Esophagus muscularis mucosa (tissue), 4 donors: ENCODE results near the gene RTF2. TPM values are rescaled to one million over a fixed set of nuclear protein-coding genes. Genes with fewer than 3 reads are reported as not detected.

Experiments
- DNase-seq: peaks from one replicate; pipeline ENCODE4 v3.0.0-alpha.2; 2017; ENCODE audit errors: extremely low spot score
- H3K27ac ChIP-seq, 4 donors: fragments of 200-600 bp; sonication (generic); replicated peaks in 1 of 4; 1 replicate in 3 of 4; 2 replicates in 1 of 4; pipeline ENCODE4 v1.5.1; 2016 to 2019; ENCODE audit warnings: mild to moderate bottlenecking in 1 of 4
- H3K27me3 ChIP-seq, 4 donors: fragments of 200-600 bp; sonication (generic); one replicate each; pipeline versions ENCODE4 v1.5.1 to v1.6.0; 2016 to 2019
- H3K36me3 ChIP-seq, 4 donors: fragments of 200-600 bp; sonication (generic); one replicate each; pipeline ENCODE4 v1.5.1; 2016 to 2019
- H3K4me1 ChIP-seq, 4 donors: fragments of 200-600 bp; sonication (generic); one replicate each; pipeline ENCODE4 v1.5.1; 2016 to 2019
- H3K4me3 ChIP-seq, 4 donors: fragments of 200-600 bp; sonication (generic); 1 replicate in 2 of 4; 2 replicates in 2 of 4; pipeline ENCODE4 v1.5.1; 2016 to 2019; ENCODE audit warnings: mild to moderate bottlenecking in 4 of 4, moderate library complexity in 1 of 4
- H3K9me3 ChIP-seq, 4 donors: fragments of 200-600 bp; sonication (generic); 1 replicate in 3 of 4; 2 replicates in 1 of 4; pipeline ENCODE4 v1.5.1; 2016 to 2019
- EP300 ChIP-seq: sonication (generic); formaldehyde crosslinking; IDR thresholded peaks from one replicate; pipeline ENCODE4 v1.6.1; 2017; ENCODE audit warnings: antibody characterized with exemption
- POLR2A ChIP-seq: fragments of 450-650 bp; IDR thresholded peaks from one replicate; pipeline ENCODE4 v1.6.1; 2017; ENCODE audit warnings: antibody characterized with exemption, moderate library complexity, mild to moderate bottlenecking, low read depth
- POLR2AphosphoS5 ChIP-seq, 2 donors: sonication (generic); formaldehyde crosslinking; IDR thresholded peaks; one replicate each; pipeline ENCODE4 v1.6.1; 2017; ENCODE audit warnings: antibody characterized with exemption in 2 of 2
- WGBS: methylation state at CpG from one replicate; pipeline ENCODE4 v1.1.5; 2018; 5-methylcytosine and 5-hydroxymethylcytosine counted together
- intact Hi-C: fragments of 100-400 bp; cut with DNase I; formaldehyde crosslinking; loops from one replicate; pipeline ENCODE4 v1.15.1; 2023
- total RNA-seq, 4 donors: library from RNA; depleted of rRNA; stranded (reverse); fragments of >200 nt; gene quantifications; one replicate each; pipeline versions ENCODE4 v1.1.0 to v1.2.1, GENCODE V29; 2016
- TF ChIP-seq, protein P1 (sequence below), 3 experiments: fragments of 200-600 bp in 2 of 3; fragments of 450-650 bp in 1 of 3; sonication (generic) in 2 of 3; IDR thresholded peaks; one replicate each; pipeline ENCODE4 v1.5.1; 2017 to 2019; ENCODE audit warnings: antibody characterized with exemption in 3 of 3, mild to moderate bottlenecking in 2 of 3, moderate library complexity in 1 of 3

RTF2 gene
- total RNA-seq, 4 donors from 2014 or later: 71.0 to 93.3 (median 78.5) TPM

DNA sequence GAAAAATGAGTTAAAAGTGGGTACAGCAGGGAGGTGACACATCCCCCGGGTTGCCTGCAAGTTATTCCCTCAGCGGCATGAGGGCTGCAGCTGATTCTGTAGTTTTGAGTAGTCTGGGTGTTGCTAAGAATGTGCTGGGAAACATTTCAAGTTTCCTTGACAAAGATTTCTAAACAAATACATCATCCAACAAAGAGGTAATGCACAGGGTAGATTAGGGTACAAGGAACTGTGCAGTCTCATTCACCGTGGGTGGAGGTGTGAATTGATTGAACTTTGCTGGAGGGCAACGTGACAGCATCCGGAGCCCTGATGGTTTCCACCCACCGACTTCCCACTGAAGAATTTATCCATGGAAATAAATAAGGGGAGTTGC is 34.6 kb upstream of the RTF2 start:
- Histone ChIP-seq H3K27me3 (no peaks in the 10 kb centered on the region), H3K9me3 (no peaks in the 10 kb centered on the region), H3K4me1 (peaks cover 6 to 57% (median 43%) of the 10 kb centered on the region in 4 donors), H3K36me3 (no peaks in the 10 kb centered on the region), H3K4me3 (no peak overlapping the region), H3K27ac (peak overlapping the region; percentile 20 to 59 (median 51))
- TF ChIP-seq POLR2AphosphoS5 (IDR thresholded peaks at IDR 0.05) (peak; percentile 27 to 33), EP300 (no peak), POLR2A (no peak)
- TF ChIP-seq, protein P1, sequence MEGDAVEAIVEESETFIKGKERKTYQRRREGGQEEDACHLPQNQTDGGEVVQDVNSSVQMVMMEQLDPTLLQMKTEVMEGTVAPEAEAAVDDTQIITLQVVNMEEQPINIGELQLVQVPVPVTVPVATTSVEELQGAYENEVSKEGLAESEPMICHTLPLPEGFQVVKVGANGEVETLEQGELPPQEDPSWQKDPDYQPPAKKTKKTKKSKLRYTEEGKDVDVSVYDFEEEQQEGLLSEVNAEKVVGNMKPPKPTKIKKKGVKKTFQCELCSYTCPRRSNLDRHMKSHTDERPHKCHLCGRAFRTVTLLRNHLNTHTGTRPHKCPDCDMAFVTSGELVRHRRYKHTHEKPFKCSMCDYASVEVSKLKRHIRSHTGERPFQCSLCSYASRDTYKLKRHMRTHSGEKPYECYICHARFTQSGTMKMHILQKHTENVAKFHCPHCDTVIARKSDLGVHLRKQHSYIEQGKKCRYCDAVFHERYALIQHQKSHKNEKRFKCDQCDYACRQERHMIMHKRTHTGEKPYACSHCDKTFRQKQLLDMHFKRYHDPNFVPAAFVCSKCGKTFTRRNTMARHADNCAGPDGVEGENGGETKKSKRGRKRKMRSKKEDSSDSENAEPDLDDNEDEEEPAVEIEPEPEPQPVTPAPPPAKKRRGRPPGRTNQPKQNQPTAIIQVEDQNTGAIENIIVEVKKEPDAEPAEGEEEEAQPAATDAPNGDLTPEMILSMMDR (IDR thresholded peaks at IDR 0.05): no peak
- intact Hi-C loops: no loop called here
- 30% methylated on average over 5 of the region's 6 CpGs for WGBS
- DNase-seq: no peak

DNA sequence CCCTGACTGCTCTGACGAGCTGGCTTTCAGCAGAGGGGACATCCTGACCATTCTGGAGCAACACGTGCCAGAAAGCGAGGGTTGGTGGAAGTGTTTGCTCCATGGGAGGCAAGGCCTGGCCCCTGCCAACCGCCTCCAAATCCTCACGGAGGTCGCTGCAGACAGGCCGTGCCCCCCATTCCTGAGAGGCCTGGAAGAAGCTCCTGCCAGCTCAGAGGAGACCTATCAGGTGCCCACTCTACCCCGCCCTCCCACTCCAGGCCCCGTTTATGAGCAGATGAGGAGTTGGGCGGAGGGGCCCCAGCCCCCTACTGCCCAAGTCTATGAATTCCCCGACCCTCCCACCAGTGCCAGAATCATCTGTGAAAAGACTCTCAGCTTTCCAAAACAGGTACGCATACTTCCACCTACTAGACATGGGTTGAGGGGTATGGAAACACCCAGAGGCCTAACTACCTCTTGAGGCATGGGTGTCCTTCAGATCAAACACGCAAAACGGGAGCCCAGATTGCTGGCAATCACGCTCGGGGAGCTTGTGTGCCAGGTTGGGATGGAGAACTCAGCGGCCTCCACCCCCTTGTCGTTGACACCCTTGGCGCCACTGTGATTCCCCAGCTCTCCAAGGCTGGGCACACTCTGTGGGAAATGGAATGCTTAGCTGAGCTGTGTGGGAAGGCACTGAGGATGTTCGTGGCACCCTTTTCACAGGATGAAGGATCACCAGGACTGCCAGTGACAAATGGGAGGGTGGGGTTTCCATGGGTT is 31.0 kb upstream of the RTF2 start:
- Histone ChIP-seq H3K27me3 (no peaks in the 10 kb centered on the region), H3K36me3 (no peaks in the 10 kb centered on the region), H3K4me1 (peaks cover 9 to 49% (median 36%) of the 10 kb centered on the region in 4 donors), H3K9me3 (no peaks in the 10 kb centered on the region), H3K27ac (peak overlapping the region in 3 of 4 donors; percentile 16 to 66 (median 19)), H3K4me3 (no peak overlapping the region)
- 81% methylated on average over 13 of the region's 20 CpGs for WGBS
- no peak for DNase-seq
- intact Hi-C loops: no loop called here
- TF ChIP-seq, protein P1 (IDR thresholded peaks at IDR 0.05): no peak
- TF ChIP-seq POLR2A (no peak), EP300 (no peak), POLR2AphosphoS5 (IDR thresholded peaks at IDR 0.05) (no peak)

DNA sequence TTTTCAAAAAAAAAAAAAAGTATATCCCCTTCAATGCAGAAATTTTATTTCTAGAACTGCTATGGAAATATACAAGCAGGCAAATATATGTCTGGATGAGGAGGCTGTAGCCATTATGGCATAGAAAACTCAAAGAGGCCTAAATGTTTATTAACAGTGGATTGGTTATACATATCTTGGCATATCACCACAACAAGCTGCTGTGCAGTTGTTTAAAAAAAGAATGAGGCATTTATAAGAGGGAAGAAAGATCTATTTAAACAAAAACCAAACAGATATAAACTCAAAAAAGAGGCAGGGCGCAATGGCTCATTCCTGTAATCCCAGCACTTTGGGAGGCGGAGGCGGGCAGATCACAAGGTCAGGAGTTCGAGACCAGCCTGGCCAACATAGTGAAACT is 30.1 kb upstream of the RTF2 start:
- TF ChIP-seq POLR2AphosphoS5 (IDR thresholded peaks at IDR 0.05): no peak
- H3K27ac ChIP-seq: peak overlapping the region; percentile 53 to 66 (median 59)

DNA sequence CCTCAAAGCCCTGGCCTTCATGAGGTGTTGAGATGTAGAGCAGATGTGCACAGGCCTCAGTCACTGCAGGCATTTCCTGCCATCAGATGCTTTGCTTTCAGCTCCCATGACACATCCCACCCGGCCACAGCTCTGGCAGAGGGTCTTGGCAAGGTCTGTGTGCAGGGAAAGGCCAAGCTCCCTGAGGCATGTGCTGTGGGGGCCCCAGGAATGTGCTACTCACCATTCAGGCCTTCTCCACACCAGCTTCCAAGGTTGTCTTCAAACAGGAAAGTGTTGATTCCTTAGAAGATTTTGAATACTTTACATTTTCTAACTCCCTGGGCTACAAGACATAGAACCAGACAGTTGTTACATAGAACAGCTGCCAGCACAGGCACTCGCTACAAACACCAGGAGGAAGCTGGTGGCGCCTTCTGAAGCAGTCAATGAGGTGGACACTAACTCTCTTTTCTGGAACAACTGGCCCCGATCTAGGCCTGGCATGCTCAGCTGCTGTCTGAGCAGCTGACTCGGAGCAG is 28.6 kb upstream of the RTF2 start:
- TF ChIP-seq, protein P1 (IDR thresholded peaks at IDR 0.05): no peak
- TF ChIP-seq POLR2AphosphoS5 (IDR thresholded peaks at IDR 0.05) (peak; percentile 31 to 73), EP300 (no peak)
- DNase-seq: no peak
- Histone ChIP-seq H3K36me3 (no peaks in the 10 kb centered on the region), H3K4me3 (no peak overlapping the region), H3K27me3 (no peaks in the 10 kb centered on the region), H3K27ac (peak overlapping the region; percentile 53 to 66 (median 59)), H3K9me3 (no peaks in the 10 kb centered on the region), H3K4me1 (peaks cover 3 to 35% (median 28%) of the 10 kb centered on the region in 4 donors)
- intact Hi-C loops: no loop called here
- 33% methylated on average over 5 of the region's 5 CpGs for WGBS

More for the DNA sequence above, 30.1 kb upstream of the RTF2 start:
- H3K4me3 ChIP-seq: no peak overlapping the region
- no peak for DNase-seq
- no peaks in the 10 kb centered on the region for H3K27me3 ChIP-seq
- H3K9me3 ChIP-seq: no peaks in the 10 kb centered on the region
- intact Hi-C loops: no loop called here
- H3K36me3 ChIP-seq: no peaks in the 10 kb centered on the region
- WGBS: 71% methylated on average over 4 of the region's 4 CpGs
- peaks cover 5 to 43% (median 30%) of the 10 kb centered on the region in 4 donors for H3K4me1 ChIP-seq

DNA sequence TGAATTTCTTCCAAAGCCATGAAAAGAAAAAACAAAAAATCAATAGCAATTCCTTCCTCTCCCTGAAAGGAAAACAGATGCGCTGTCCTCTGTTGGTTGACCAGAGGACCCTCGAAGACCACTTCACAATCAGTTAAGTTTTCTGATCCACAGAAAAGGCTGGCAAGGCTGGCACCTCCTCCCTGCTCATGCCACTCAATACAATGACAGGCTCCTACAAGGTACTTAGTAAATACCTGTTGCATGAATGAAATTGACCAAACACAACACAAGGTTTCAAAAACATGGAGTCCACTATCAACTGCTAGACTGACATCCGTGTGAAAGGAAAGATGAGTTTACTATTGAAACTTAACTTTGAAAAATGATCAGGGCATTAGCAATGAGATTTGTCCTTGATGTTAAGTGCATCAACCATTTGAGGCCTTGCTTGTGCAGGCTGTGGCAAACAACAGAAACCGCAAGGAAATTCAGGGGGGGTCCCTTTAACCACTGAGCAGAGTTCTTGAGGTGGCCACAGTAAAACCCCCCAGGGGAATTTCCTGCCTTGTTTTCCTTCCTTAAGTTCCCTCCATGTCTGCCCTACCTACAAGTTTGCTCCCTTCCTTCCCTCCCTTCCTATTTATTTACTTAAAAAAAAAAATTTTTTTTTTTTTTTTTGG is 27.9 kb upstream of the RTF2 start:
- intact Hi-C loops: no loop called here
- Histone ChIP-seq H3K4me1 (peaks cover 3 to 35% (median 25%) of the 10 kb centered on the region in 4 donors), H3K27ac (peak overlapping the region; percentile 53 to 66 (median 59)), H3K9me3 (no peaks in the 10 kb centered on the region), H3K4me3 (no peak overlapping the region), H3K36me3 (no peaks in the 10 kb centered on the region), H3K27me3 (no peaks in the 10 kb centered on the region)
- no peak for TF ChIP-seq EP300
- DNase-seq: no peak
- WGBS: 92% methylated on average over 4 of the region's 4 CpGs
